GM23338 (cell line): Measurements from ENCODE around the gene ANAPC5. TPM values are rescaled to one million over a fixed set of nuclear protein-coding genes. Genes with fewer than 3 reads are reported as not detected.

ENCODE experiments used
- ATAC-seq: fragments of 200-7000 bp; cut with Tn5 transposase; 3 replicates; pipeline ENCODE4 v1.9.1; 2020
- DNase-seq: peaks from one replicate; pipeline ENCODE4 v3.0.0-alpha.2; 2015; ENCODE audit warnings: low spot score
- H2AFZ ChIP-seq: fragments of 200-600 bp; sonication (generic); 2 replicates; pipeline ENCODE4 v1.8.0; 2016; ENCODE audit warnings: antibody characterized with exemption, mild to moderate bottlenecking, moderate library complexity
- H3F3A ChIP-seq: fragments of 200-600 bp; sonication (generic); replicated peaks from 2 replicates; pipeline ENCODE4 v1.8.0; 2017; ENCODE audit warnings: antibody characterized with exemption, mixed run types, low read depth
- H3K27ac ChIP-seq: fragments of 200-600 bp; sonication (generic); 2 replicates; pipeline ENCODE4 v1.6.1; 2016; ENCODE audit warnings: low read depth
- H3K27me3 ChIP-seq: fragments of 200-600 bp; sonication (generic); 2 replicates; pipeline ENCODE4 v1.8.0; 2016; ENCODE audit warnings: mild to moderate bottlenecking, mixed run types, moderate library complexity; ENCODE audit not compliant: insufficient read depth
- H3K36me3 ChIP-seq: fragments of 200-600 bp; sonication (generic); 2 replicates; pipeline ENCODE4 v1.8.0; 2016; ENCODE audit warnings: mild to moderate bottlenecking; ENCODE audit not compliant: insufficient read depth
- H3K4me1 ChIP-seq: fragments of 200-600 bp; sonication (generic); 2 replicates; pipeline ENCODE4 v1.8.0; 2016; ENCODE audit warnings: mild to moderate bottlenecking, moderate library complexity; ENCODE audit not compliant: insufficient read depth
- H3K4me2 ChIP-seq: fragments of 200-600 bp; sonication (generic); 2 replicates; pipeline ENCODE4 v1.7.1; 2017; ENCODE audit warnings: mixed run types
- H3K4me3 ChIP-seq: fragments of 200-600 bp; sonication (generic); 2 replicates; pipeline ENCODE4 v1.6.1; 2016; ENCODE audit warnings: mixed run types
- H3K79me2 ChIP-seq: fragments of 200-600 bp; sonication (generic); replicated peaks from 2 replicates; pipeline ENCODE4 v1.8.0; 2017; ENCODE audit warnings: mild to moderate bottlenecking; ENCODE audit not compliant: insufficient read depth
- H3K9me2 ChIP-seq: fragments of 200-600 bp; sonication (generic); 2 replicates; pipeline ENCODE4 v1.8.0; 2017; ENCODE audit not compliant: insufficient read depth
- H4K20me1 ChIP-seq: fragments of 200-600 bp; sonication (generic); replicated peaks from 2 replicates; pipeline ENCODE4 v1.8.0; 2017; ENCODE audit warnings: mild to moderate bottlenecking; ENCODE audit not compliant: insufficient read depth
- H3K27ac Mint-ChIP-seq: 2 replicates; pipeline ENCODE4 v1.8.0; 2020; ENCODE audit warnings: inconsistent platforms, mild to moderate bottlenecking, moderate library complexity, mixed read lengths
- H3K27me3 Mint-ChIP-seq: 3 replicates; pipeline ENCODE4 v1.8.0; 2022; ENCODE audit warnings: low read depth, mild to moderate bottlenecking, moderate library complexity, mixed read lengths, inconsistent platforms; ENCODE audit not compliant: insufficient read depth, poor library complexity
- H3K36me3 Mint-ChIP-seq: 3 replicates; pipeline ENCODE4 v1.8.0; 2021; ENCODE audit warnings: low read depth, mild to moderate bottlenecking, inconsistent platforms, moderate library complexity, mixed read lengths
- H3K4me1 Mint-ChIP-seq: 3 replicates; pipeline ENCODE4 v1.8.0; 2020; ENCODE audit warnings: mild to moderate bottlenecking, inconsistent platforms, mixed read lengths
- H3K4me3 Mint-ChIP-seq: 3 replicates; pipeline ENCODE4 v1.8.0; 2021; ENCODE audit warnings: moderate library complexity, mild to moderate bottlenecking, inconsistent platforms, mixed read lengths
- H3K9me3 Mint-ChIP-seq: 3 replicates; pipeline ENCODE4 v1.8.0; 2020; ENCODE audit warnings: moderate library complexity, mild to moderate bottlenecking, inconsistent platforms, mixed read lengths
- CREB1 ChIP-seq: fragments of 250-450 bp; sonication (Bioruptor Pico); IDR thresholded peaks from 2 replicates; pipeline ENCODE4 v1.5.0; 2020; ENCODE audit warnings: low read depth, mild to moderate bottlenecking, moderate library complexity
- CTCF ChIP-seq, 2 experiments: fragments of 200-600 bp in 1 of 2; sonication (generic) in 1 of 2; conservative IDR thresholded peaks; 2 replicates each; pipeline versions ENCODE4 v1.5.1 to v1.6.1; 2016 to 2017; ENCODE audit warnings: antibody characterized with exemption in 2 of 2, low read depth in 2 of 2, mild to moderate bottlenecking in 2 of 2, moderate library complexity in 1 of 2
- ETS1 ChIP-seq: IDR thresholded peaks from 2 replicates; pipeline ENCODE4 v1.6.1; 2016; ENCODE audit warnings: antibody characterized with exemption
- EZH2phosphoT487 ChIP-seq: fragments of 200-600 bp; sonication (generic); IDR thresholded peaks from one replicate; pipeline ENCODE4 v1.8.1; 2018; ENCODE audit warnings: antibody characterized with exemption; ENCODE audit not compliant: unreplicated experiment
- JUNB ChIP-seq: IDR thresholded peaks from one replicate; pipeline ENCODE4 v1.6.1; 2016; ENCODE audit warnings: antibody characterized with exemption; ENCODE audit not compliant: unreplicated experiment
- NANOG ChIP-seq: IDR thresholded peaks from 2 replicates; pipeline ENCODE4 v1.6.1; 2016; ENCODE audit warnings: antibody characterized with exemption, borderline replicate concordance
- POLR2AphosphoS5 ChIP-seq: IDR thresholded peaks from 2 replicates; pipeline ENCODE4 v1.6.1; 2016; ENCODE audit warnings: antibody characterized with exemption, low read depth
- STAT1 ChIP-seq: IDR thresholded peaks from one replicate; pipeline ENCODE4 v1.6.1; 2016; ENCODE audit warnings: antibody characterized with exemption; ENCODE audit not compliant: unreplicated experiment
- ZNF114 ChIP-seq: fragments of 250-450 bp; sonication (Bioruptor Pico); IDR thresholded peaks from 2 replicates; pipeline ENCODE4 v1.5.0; 2020; ENCODE audit warnings: mild to moderate bottlenecking, moderate library complexity
- polyA plus RNA-seq: library from polyadenylated mRNA; unstranded; fragments of >200 nt; fragmentation: Nextera tagmentation; extraction: Ambion mirVana; gene quantifications from 2 replicates; pipeline ENCODE4 v1.2.1, GENCODE V29; 2016
- total RNA-seq: library from RNA; depleted of rRNA; stranded (reverse); fragments of >200 nt; shearing (Covaris generic); gene quantifications from 2 replicates; pipeline ENCODE4 v1.2.3, GENCODE V29; 2014
- TF ChIP-seq, protein P1 (sequence below): IDR thresholded peaks from one replicate; pipeline ENCODE4 v1.6.1; 2018; ENCODE audit warnings: antibody characterized with exemption; ENCODE audit not compliant: unreplicated experiment

The ANAPC5 gene
- total and polyA plus RNA-seq, 2 experiments from 2014 or later = 65.9 to 125 TPM

DNA sequence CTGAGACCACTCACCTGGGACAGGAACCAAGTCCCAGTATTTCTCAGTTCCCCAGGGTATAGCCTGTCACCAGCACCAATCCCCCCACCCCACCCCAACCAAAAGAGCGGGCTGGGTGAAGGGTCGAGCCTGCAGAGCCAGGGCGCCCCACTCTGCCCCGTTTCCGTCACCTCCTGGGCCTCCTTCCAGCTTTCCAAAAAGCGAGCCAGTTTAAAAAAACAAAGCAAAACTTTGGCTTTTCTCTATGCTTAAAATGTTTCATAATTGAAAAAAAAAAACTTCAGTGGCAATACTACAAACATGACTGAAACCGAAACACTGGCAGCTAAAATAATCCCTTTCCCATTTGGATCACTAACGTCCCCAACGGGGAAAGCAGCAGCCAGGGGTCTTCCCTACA lies 63.2 kb downstream of the ANAPC5 start (continued):
- TF ChIP-seq CTCF (conservative IDR thresholded peaks at IDR 0.05; ENCODE audit: low read depth in 2 of 2) (no peak), ZNF114 (CRISPR knock-in tag) (no peak), POLR2AphosphoS5 (no peak)
- TF ChIP-seq, protein P1, sequence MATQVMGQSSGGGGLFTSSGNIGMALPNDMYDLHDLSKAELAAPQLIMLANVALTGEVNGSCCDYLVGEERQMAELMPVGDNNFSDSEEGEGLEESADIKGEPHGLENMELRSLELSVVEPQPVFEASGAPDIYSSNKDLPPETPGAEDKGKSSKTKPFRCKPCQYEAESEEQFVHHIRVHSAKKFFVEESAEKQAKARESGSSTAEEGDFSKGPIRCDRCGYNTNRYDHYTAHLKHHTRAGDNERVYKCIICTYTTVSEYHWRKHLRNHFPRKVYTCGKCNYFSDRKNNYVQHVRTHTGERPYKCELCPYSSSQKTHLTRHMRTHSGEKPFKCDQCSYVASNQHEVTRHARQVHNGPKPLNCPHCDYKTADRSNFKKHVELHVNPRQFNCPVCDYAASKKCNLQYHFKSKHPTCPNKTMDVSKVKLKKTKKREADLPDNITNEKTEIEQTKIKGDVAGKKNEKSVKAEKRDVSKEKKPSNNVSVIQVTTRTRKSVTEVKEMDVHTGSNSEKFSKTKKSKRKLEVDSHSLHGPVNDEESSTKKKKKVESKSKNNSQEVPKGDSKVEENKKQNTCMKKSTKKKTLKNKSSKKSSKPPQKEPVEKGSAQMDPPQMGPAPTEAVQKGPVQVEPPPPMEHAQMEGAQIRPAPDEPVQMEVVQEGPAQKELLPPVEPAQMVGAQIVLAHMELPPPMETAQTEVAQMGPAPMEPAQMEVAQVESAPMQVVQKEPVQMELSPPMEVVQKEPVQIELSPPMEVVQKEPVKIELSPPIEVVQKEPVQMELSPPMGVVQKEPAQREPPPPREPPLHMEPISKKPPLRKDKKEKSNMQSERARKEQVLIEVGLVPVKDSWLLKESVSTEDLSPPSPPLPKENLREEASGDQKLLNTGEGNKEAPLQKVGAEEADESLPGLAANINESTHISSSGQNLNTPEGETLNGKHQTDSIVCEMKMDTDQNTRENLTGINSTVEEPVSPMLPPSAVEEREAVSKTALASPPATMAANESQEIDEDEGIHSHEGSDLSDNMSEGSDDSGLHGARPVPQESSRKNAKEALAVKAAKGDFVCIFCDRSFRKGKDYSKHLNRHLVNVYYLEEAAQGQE = no peak

DNA sequence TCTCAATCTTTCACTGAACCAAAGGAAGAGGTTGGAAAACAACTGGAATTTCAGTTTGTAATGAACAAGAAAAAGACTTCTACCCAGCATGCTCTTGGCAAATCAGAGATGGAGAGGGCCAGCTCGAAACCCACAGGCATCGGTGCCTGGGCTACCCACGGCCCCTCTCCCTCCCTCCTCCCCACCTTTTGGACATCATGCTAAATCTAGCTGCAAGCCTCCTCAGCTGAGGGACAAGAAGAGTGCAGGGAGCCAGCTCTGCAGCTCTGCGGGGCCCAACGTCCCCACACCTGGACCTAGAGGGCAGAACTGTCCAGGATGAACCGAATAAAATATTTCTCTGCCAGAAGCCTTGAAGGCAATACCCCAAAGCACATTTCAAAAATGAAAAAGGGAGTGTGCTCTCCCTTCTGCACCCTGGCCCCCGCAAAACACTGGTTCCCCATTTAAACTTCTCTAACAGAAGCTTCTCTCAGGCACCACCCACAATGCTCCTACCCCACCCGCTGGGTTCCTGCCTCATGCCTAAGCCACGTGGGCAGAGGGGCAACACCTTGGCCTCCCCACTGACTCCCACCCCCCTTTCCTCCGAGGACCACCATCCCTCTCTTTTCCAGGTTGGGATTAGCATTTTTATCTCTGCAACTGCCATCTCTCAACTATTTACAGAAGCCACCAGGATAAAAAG lies 63.9 kb downstream of the ANAPC5 start:
- Mint-ChIP-seq H3K9me3 (no peaks in the 10 kb centered on the region; the same call in 2 of the 3 replicates), H3K27me3 (peaks cover 3% of the 10 kb centered on the region), H3K27ac (no peak overlapping the region), H3K36me3 (peaks cover 11% of the 10 kb centered on the region; the same call in 2 of the 3 replicates), H3K4me1 (peaks cover 21% of the 10 kb centered on the region), H3K4me3 (no peak overlapping the region; the same call in 2 of the 3 replicates)
- ATAC-seq (peak; percentile 54), DNase-seq (no peak)
- Histone ChIP-seq H3K36me3 (no peaks in the 10 kb centered on the region; the same call in 1 of the 2 replicates), H3K4me3 (no peak overlapping the region), H2AFZ (no peak overlapping the region), H3K4me2 (peak overlapping the region; percentile 40), H4K20me1 (0 out of 2 replicates have a peak, but pooled peaks cover 7% of the 10 kb centered on the region), H3K27me3 (no peaks in the 10 kb centered on the region), H3K9me2 (no peaks in the 10 kb centered on the region), H3F3A (no peaks in the 10 kb centered on the region), H3K79me2 (peaks cover 10% of the 10 kb centered on the region; the same call in 1 of the 2 replicates), H3K4me1 (peaks cover 16% of the 10 kb centered on the region), H3K27ac (0 out of 2 replicates have a peak overlapping the region, but pooled peaks have one; percentile 36)
- TF ChIP-seq CTCF (conservative IDR thresholded peaks at IDR 0.05; ENCODE audit: low read depth in 2 of 2) (no peak), STAT1 (no peak), NANOG (no peak), POLR2AphosphoS5 (no peak), EZH2phosphoT487 (no peak), JUNB (no peak), ETS1 (no peak), CREB1 (no peak)
- TF ChIP-seq, protein P1 = no peak
